ENCODE results near the gene MBD3L2.
"Not testable (repeated sequence)": the region's sequence is repeated elsewhere in the genome, so short reads cannot be mapped to it uniquely, and the experiment has no call there.

DNA sequence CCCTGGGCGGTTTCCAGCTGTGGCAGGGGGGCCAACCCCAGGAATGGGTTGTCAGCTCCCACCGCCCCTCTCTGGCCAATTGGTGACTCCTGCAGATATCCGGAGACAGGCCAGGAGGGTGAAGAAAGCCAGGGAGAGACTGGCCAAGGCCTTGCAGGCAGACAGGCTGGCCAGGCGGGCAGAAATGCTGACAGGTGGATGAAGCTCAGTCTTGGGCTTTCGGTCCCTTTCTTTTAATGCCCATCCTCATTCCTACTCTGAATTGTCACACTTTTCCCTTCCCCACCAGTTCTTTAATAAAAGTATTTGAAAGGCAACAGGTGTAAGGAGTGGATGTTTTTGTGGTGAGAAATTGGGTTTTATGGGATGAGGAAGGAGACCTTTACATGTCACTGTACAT lies 2.3 kb downstream of the MBD3L2 start:
- TF ChIP-seq, protein P1, sequence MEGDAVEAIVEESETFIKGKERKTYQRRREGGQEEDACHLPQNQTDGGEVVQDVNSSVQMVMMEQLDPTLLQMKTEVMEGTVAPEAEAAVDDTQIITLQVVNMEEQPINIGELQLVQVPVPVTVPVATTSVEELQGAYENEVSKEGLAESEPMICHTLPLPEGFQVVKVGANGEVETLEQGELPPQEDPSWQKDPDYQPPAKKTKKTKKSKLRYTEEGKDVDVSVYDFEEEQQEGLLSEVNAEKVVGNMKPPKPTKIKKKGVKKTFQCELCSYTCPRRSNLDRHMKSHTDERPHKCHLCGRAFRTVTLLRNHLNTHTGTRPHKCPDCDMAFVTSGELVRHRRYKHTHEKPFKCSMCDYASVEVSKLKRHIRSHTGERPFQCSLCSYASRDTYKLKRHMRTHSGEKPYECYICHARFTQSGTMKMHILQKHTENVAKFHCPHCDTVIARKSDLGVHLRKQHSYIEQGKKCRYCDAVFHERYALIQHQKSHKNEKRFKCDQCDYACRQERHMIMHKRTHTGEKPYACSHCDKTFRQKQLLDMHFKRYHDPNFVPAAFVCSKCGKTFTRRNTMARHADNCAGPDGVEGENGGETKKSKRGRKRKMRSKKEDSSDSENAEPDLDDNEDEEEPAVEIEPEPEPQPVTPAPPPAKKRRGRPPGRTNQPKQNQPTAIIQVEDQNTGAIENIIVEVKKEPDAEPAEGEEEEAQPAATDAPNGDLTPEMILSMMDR (conservative IDR thresholded peaks at IDR 0.05; ENCODE audit: low read length): not testable (repeated sequence)
- TF ChIP-seq EZH2phosphoT487 (IDR thresholded peaks at IDR 0.05; ENCODE audit: borderline replicate concordance): not testable (repeated sequence)

All from Loucy (cell line).